H54 (cell line): Measurements from ENCODE around the gene SHISA8.

Experiments used
- DNase-seq: peaks from one replicate; pipeline ENCODE4 v3.0.0; 2011; ENCODE audit warnings: low spot score, mixed read lengths; ENCODE audit not compliant: insufficient read length
- FAIRE-seq: peaks from 3 replicates; lab custom pipeline; 2011; peaks lifted over from hg19 to GRCh38; lab: Jason Lieb, UNC
- POLR2A ChIP-seq: IDR thresholded peaks from 2 replicates; pipeline ENCODE4 v1.6.1; 2011; ENCODE audit warnings: low read depth, mild to moderate bottlenecking, low read length

SHISA8 gene

DNA sequence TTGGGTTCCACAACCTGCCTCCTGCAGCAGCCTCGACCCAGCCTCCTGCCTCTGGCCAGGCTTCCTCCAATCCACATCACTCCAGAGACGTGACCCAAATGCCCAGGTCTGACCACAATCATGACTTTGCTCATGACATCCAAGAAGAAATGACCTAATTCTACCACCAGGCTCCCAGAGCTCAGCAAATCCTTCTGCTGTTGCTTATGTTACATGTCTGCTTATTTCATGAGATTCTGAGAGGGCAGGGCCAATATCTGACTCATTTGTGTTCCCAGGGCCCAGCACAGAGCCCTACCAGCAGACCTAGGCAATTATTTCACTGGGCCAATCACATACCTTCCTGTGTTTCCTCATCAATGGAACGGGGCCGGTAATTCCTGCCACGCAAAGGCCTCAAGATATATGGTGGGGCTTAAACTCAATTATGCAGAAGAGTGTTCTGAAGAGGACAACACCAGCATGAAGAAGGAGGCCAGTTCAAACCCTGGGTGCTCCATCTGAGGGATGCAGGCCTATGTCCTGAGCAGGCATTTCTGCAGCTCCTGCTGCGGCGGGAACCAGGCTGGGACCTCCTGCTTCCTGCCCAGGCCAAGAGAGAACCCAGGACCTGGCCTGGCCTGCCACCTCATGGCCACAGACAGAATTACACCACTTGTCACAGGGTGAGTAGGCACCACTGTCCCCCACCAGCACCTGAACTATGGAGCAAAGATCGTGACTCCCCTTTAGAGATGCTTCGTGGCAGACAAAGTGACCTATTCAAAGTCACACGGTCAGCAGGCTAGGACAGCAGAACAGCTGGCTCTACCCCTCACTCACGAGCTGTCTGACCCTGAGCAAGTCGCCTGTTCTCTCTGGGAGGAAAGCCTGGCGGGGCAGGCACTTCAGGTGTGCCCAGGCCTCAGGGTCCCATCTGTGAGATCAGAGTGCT is 26.2 kb upstream of the SHISA8 start:
- TF ChIP-seq POLR2A, result no peak
- DNase-seq (peak; percentile 55), FAIRE-seq (peak; percentile 80)

GRCh38 chr22:41939981-41940831 is 25.3 kb upstream of the SHISA8 start:
- DNase-seq, result no peak
- no peak for TF ChIP-seq POLR2A
- FAIRE-seq, result no peak

DNA sequence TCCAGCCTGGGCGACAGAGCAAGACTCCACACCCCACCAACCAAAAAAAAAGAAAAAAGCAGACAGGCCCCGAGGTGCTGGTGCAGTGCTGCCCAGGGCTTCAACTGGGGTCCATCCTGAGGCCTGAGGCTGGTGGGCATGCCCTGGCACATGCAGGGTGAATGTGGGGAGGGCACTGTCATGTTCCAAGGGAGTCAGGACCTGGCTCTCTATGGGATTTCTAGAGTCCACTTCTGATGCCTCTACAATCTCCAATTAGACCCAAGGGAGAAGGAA is 22.0 kb upstream of the SHISA8 start:
- no peak for FAIRE-seq
- TF ChIP-seq POLR2A, result no peak
- DNase-seq, result no peak

DNA sequence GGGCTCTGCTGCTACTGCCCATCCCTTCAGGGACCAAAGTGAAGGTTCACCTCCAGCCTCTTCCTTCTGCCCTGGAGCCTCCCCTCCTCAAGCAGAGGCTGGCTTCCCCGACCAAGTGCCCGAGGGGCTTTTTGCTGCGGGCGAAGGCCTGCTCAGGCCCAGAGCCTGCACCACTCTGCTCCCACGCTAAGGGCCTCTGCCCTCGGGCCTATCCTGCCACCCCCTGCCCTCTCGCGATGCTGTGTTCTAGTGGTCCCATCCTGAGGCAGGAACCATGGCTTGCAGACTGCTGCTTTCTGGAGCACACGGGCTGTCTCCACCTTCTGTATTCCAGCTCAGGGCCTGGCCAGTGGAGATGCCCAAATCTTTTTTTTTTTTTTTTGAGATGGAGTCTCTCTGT is 20.6 kb upstream of the SHISA8 start:
- no peak for FAIRE-seq

GRCh38 chr22:41935015-41935351 is 20.1 kb upstream of the SHISA8 start:
- no peak for TF ChIP-seq POLR2A
- no peak for FAIRE-seq
- DNase-seq, result no peak

More for the DNA sequence above, 20.6 kb upstream of the SHISA8 start:
- DNase-seq, result no peak
- no peak for TF ChIP-seq POLR2A

GRCh38 chr22:41934284-41935014 is 19.6 kb upstream of the SHISA8 start:
- DNase-seq (no peak), FAIRE-seq (no peak)
- no peak for TF ChIP-seq POLR2A

GRCh38 chr22:41933411-41934177 is 18.7 kb upstream of the SHISA8 start:
- no peak for TF ChIP-seq POLR2A
- DNase-seq (no peak), FAIRE-seq (no peak)

- DNase-seq (no peak), FAIRE-seq (no peak)
- no peak for TF ChIP-seq POLR2A
These were observed 17.5 kb upstream of the SHISA8 start for GRCh38 chr22:41932353-41932752.

- DNase-seq (no peak), FAIRE-seq (no peak)
- no peak for TF ChIP-seq POLR2A
These were observed 16.9 kb upstream of the SHISA8 start for GRCh38 chr22:41931701-41932269.

GRCh38 chr22:41929418-41929810 is 14.5 kb upstream of the SHISA8 start:
- no peak for TF ChIP-seq POLR2A
- no peak for DNase-seq

DNA sequence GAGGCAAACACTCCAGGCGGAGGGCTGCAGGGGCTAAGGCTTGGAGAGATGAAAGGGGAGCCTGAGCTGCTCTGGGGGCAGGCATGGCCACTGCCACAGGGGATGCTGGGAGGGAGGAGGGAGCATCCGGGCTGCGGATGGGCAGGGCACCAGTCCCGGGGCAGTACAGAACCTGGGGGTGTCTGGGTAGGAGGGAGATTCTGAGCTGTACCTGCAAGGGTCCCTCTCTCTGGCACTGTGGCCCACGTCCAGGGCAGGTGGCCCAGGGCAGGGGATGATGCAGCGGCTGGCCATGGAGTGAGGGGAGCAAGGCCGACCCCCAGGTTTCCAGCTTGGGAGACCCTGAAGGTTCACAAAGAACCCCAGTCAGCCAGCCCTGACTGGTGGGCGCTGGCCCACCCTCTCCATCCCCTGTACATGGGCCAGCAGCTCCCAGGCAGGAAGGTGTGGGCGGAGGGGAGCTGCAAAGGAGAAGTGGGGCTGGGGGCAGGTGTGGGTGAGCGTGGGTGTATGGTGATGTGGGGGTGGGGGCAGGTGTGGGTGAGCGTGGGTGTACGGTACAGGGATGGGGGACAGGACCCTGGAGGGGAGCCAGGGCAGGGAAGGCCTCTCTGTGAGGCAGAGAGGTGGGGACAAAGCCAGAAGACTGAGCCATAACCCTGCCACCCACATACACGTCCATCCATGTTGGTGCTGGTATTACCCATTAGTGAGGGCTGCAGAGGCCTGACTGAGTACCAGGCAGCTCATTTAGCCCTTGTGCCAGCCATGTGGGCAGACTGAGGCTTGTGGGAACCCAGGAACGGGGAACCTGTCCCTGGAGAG is 13.9 kb upstream of the SHISA8 start:
- no peak for TF ChIP-seq POLR2A
- FAIRE-seq (no peak), DNase-seq (no peak)

More at GRCh38 chr22:41929418-41929810, 14.5 kb upstream of the SHISA8 start:
- no peak for FAIRE-seq

DNA sequence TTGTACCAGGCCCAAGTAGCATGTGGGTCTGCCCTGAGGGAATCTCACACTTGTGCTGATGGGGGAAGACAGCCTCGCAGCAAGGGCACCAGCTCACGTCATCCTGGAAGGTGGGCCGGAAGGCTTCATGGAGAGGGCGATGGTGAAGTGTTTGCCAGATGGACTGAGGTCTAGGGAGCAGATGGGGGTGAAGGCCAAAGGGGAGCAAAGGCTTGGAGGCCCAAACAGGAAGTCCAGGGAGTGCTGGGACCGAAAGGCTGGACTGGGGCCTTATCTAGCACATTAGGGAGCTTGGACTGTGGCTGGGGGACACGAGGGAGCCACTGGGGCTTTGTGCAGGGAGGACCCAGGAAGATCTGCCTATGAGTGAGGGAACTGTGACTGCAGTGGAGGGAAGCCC is 12.9 kb upstream of the SHISA8 start:
- no peak for TF ChIP-seq POLR2A
- no peak for DNase-seq
- no peak for FAIRE-seq
